Stimulated activated naive CD8-positive, alpha-beta T cell treated with anti-CD3 and anti-CD28 coated beads, Interleukin-15, amount 100 ng/mL, for 72 hours (primary cell): ENCODE results near the gene MOG.
"Not testable (repeated sequence)": the region's sequence is repeated elsewhere in the genome, so short reads cannot be mapped to it uniquely, and the experiment has no call there.

Source experiments
- ATAC-seq: fragments of 150-1000 bp; cut with Tn5 transposase; 2 replicates; pipeline ENCODE4 v1.10.0; 2021; ENCODE audit warnings: mild to moderate bottlenecking, moderate library complexity
- DNase-seq, 2 donors: peaks; one replicate each; pipeline ENCODE4 v3.0.0; 2021 to 2022
- H3K27ac Mint-ChIP-seq, 2 donors: one replicate each; pipeline ENCODE4 v1.8.0; 2022; ENCODE audit warnings: mild to moderate bottlenecking in 2 of 2, mixed read lengths in 2 of 2, moderate library complexity in 2 of 2
- H3K27me3 Mint-ChIP-seq: one replicate; pipeline ENCODE4 v1.8.0; 2022; ENCODE audit warnings: mixed read lengths
- H3K4me1 Mint-ChIP-seq: one replicate; pipeline ENCODE4 v1.8.0; 2022; ENCODE audit warnings: mild to moderate bottlenecking, mixed read lengths
- H3K4me3 Mint-ChIP-seq, 2 donors: one replicate each; pipeline ENCODE4 v1.8.0; 2022; ENCODE audit warnings: mild to moderate bottlenecking in 2 of 2, mixed read lengths in 2 of 2, moderate library complexity in 1 of 2
- H3K9me3 Mint-ChIP-seq, 2 donors: one replicate each; pipeline ENCODE4 v1.8.0; 2022; ENCODE audit warnings: mixed read lengths in 2 of 2

Gene MOG

DNA sequence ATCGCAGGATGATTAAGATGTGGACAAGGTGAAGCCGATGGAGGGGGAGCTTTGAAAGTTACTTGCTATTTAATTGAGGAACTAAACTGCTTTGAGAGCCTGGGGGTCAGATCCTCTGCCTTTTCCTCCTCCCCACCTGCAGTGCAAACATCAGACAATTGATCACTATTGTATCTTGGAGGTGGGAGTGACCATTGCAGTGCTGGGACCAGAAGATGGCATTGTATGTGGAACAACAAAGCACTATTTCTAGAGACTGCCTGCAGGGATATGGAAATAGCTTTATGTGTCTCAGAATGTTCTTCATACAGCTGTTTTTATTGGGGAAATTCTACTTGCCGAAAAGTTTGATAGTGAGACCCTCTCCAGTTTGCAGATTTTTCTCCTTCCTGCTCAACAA, 4.2 kb downstream of the MOG start:
- DNase-seq (no peak), ATAC-seq (no peak)
- Mint-ChIP-seq H3K27ac (peak overlapping the region in 1 of 2 donors; percentile 71), H3K27me3 (peaks cover 43% of the 10 kb centered on the region), H3K4me3 (no peak overlapping the region), H3K9me3 (no peaks in the 10 kb centered on the region), H3K4me1 (no peaks in the 10 kb centered on the region)

- not testable (repeated sequence) for H3K4me1 Mint-ChIP-seq, H3K4me3 Mint-ChIP-seq, ATAC-seq, H3K9me3 Mint-ChIP-seq, DNase-seq, H3K27ac Mint-ChIP-seq
- H3K27me3 Mint-ChIP-seq, result peaks cover 37% of the 10 kb centered on the region
Measured at GRCh38 chr6:29661502-29662141, 4.7 kb downstream of the MOG start.

GRCh38 chr6:29663300-29664042, 6.6 kb downstream of the MOG start:
- Mint-ChIP-seq H3K4me1 (no peaks in the 10 kb centered on the region), H3K27ac (no peak overlapping the region), H3K27me3 (peaks cover 39% of the 10 kb centered on the region), H3K4me3 (no peak overlapping the region), H3K9me3 (no peaks in the 10 kb centered on the region)
- DNase-seq, result no peak
- ATAC-seq, result no peak

DNA sequence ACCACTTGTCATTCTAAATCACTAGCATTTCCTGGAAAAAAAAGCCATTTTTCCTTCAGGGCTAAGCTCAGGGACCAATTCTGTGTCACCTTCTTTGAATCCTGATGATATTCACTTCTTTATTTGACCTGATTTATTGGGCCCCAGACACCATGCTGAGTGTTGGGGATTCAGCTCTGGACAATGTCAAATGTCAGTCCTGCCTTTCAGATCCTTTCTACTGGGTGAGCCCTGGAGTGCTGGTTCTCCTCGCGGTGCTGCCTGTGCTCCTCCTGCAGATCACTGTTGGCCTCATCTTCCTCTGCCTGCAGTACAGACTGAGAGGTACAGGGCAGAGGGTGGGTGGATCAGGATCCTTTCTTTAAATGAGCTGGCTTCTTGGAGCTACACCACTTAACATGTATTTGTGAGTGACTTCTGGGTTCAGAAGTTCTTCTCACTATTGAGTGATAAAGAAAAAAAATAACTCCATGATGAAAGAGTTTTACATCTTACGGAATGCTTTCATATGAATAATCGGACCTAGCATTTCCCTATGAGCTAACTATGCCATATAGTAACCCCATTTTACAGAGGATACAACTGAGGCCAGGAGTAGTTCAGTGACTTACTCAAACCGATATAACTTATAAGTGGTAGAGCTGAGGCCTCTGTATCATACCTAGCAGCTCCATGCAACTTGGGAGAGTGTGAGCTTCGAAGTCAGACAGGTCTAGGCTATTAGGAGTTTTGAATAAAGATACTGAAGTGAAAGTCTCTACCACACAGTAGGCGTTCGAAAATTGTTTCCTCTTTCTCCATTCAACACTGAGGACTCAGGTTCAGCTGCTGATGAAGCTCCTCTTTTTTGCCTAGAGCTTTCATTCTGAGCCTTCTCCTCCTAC, 9.3 kb downstream of the MOG start:
- Mint-ChIP-seq H3K4me1 (no peaks in the 10 kb centered on the region), H3K27ac (no peak overlapping the region), H3K9me3 (no peaks in the 10 kb centered on the region), H3K4me3 (no peak overlapping the region), H3K27me3 (peaks cover 48% of the 10 kb centered on the region)
- ATAC-seq (no peak), DNase-seq (no peak)

DNA sequence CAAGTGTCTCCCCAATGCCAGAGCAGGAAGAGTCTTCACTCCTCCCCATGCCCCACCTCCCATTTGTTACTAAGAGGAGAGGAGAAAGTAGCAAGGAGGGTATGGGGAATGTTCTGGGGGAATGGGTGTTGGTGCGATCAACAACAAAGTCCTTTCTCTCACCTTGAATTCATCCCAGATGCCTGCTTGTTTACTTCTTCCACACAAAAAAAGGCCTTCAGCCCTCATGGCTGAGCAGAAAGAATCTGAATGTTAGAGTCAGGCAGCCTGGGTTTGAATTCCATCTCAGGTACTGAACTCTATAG, 9.9 kb downstream of the MOG start:
- Mint-ChIP-seq H3K27me3 (peaks cover 47% of the 10 kb centered on the region), H3K9me3 (no peaks in the 10 kb centered on the region), H3K4me1 (no peaks in the 10 kb centered on the region), H3K27ac (no peak overlapping the region), H3K4me3 (no peak overlapping the region)
- DNase-seq (no peak), ATAC-seq (no peak)

DNA sequence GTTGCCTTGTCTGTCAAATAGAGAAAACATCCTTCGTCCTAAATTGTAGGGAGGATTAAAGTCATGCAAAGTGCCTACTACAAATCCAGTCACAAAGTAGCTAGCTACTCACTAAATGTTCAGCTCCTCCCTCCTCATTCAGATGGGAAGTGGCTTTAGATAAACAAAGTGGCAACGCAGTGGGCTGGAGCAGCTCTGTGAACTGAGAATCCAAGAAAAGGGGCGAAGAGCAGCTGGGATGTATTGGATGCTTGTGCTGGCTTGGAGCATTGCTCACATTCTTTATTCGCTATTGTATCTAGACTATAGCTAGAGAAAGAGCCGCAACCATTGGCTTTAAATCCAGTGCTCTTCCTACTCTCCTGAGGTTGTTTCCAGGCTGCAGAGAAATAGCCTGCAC, 10.3 kb downstream of the MOG start:
- Mint-ChIP-seq H3K4me3 (no peak overlapping the region), H3K9me3 (no peaks in the 10 kb centered on the region), H3K27ac (no peak overlapping the region), H3K4me1 (no peaks in the 10 kb centered on the region), H3K27me3 (peaks cover 47% of the 10 kb centered on the region)
- DNase-seq (no peak), ATAC-seq (no peak)

DNA sequence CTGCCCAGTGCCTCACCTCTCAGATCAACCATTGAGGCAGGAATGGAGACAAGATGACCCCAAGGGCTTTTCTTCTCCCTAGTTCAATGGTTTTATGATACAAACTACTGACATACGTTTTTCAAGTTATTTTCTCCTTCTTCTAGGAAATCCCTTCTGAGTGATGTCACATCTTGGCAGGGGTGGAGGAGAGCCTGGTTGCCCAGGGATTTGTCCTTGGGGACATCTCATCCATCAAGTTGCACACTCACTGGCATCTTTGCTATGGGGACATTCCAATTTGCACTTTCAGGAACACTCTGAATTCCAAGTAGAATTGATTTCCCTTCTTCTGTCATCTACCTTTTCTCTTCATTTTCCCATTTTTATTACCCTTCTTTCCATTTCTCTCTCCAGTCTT, 14.1 kb downstream of the MOG start:
- H3K4me3 Mint-ChIP-seq, result no peak overlapping the region
- H3K27me3 Mint-ChIP-seq, result peaks cover 39% of the 10 kb centered on the region
- no peak overlapping the region for H3K27ac Mint-ChIP-seq
- H3K4me1 Mint-ChIP-seq, result no peaks in the 10 kb centered on the region
- no peaks in the 10 kb centered on the region for H3K9me3 Mint-ChIP-seq
- DNase-seq (no peak), ATAC-seq (no peak)

GRCh38 chr6:29672116-29672515, 15.2 kb downstream of the MOG start:
- H3K4me1 Mint-ChIP-seq, ATAC-seq, H3K27ac Mint-ChIP-seq, DNase-seq, H3K4me3 Mint-ChIP-seq, H3K9me3 Mint-ChIP-seq: not testable (repeated sequence)
- peaks cover 39% of the 10 kb centered on the region for H3K27me3 Mint-ChIP-seq

- no peak for DNase-seq
Measured at GRCh38 chr6:29673161-29673560, 16.3 kb downstream of the MOG start.

DNA sequence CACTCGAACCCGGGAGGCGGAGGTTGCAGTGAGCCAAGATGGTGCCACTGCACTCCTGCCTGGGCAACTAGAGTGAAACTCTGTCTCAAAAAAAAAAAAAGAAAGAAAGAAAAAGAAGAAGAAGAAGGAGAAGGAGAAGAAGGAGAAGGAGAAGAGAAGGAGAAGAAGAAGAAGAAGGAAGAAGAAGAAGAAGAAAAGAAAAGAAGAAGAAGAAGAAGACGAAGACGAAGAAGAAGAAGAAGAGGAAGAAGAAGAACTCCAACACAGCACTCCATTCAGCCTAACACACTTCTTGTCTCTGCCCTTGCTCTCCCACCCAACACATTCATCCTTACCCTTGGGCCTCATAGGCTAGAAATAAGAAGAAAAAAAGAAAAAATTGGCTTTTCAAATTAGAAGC, 17.1 kb downstream of the MOG start:
- H3K27me3 Mint-ChIP-seq, result peaks cover 23% of the 10 kb centered on the region
- H3K4me3 Mint-ChIP-seq, result no peak overlapping the region
- DNase-seq, result no peak
- no peak overlapping the region for H3K27ac Mint-ChIP-seq
- H3K4me1 Mint-ChIP-seq, result peaks cover 19% of the 10 kb centered on the region
- ATAC-seq, result no peak
- no peaks in the 10 kb centered on the region for H3K9me3 Mint-ChIP-seq

More at GRCh38 chr6:29673161-29673560, 16.3 kb downstream of the MOG start:
- H3K4me1 Mint-ChIP-seq, result peaks cover 16% of the 10 kb centered on the region
- ATAC-seq, result no peak
- peaks cover 30% of the 10 kb centered on the region for H3K27me3 Mint-ChIP-seq
- no peak overlapping the region for H3K27ac Mint-ChIP-seq
- H3K9me3 Mint-ChIP-seq, result no peaks in the 10 kb centered on the region
- no peak overlapping the region for H3K4me3 Mint-ChIP-seq

DNA sequence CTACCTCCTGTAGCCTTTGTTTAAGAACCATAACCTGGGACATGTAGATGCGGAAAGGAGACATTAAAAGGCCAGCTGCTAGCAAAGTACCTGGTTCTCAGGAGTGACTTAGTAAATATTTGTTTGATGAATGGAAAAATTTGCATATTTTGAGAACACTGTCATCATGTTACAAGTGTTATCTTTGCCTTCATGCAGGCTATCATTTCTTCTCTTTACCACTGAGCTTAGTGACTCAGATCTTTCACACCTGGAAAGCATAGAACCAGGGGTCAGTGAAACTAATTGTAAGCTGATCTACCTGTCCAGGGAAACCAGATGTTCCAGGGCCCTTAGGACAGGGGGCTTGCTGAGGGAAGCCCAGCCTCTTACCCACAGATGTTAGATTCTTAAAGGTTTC, 18.7 kb downstream of the MOG start:
- Mint-ChIP-seq H3K27me3 (peaks cover 29% of the 10 kb centered on the region), H3K4me1 (peaks cover 31% of the 10 kb centered on the region), H3K27ac (no peak overlapping the region), H3K9me3 (no peaks in the 10 kb centered on the region), H3K4me3 (no peak overlapping the region)
- no peak for ATAC-seq
- DNase-seq, result no peak

DNA sequence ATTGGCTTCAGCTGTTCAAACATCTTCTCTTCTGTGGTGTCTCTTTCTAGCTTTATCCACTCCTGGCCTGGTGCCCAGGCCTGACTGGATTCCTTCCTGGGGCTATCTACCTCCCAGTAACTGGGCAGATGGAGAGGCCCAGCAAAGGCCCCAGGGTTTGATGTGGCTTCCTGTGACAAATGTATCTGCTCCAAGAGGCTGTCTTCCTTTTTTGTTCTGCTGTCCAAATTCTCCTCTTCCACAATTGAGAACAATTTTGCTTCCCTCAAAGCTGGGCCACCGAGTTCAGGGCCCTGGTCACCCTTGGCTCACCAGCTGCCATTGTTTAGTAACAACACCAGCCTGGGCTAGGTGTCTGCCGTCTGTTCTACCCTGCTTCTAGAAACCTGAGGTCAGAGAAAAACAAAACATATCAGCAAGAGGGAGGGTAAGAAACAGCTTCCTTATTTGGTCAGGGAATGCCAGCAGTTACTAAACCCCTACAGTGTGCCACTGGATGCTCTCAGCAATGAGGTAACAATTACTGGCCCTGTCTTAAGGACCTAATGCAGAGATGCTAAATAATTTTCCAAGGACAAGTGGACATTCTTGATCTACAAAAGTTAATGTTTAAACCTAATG, 20.2 kb downstream of the MOG start:
- Mint-ChIP-seq H3K9me3 (no peaks in the 10 kb centered on the region), H3K27ac (peak overlapping the region in 1 of 2 donors; percentile 78), H3K27me3 (peaks cover 24% of the 10 kb centered on the region), H3K4me1 (peaks cover 32% of the 10 kb centered on the region), H3K4me3 (no peak overlapping the region)
- no peak for DNase-seq
- no peak for ATAC-seq

DNA sequence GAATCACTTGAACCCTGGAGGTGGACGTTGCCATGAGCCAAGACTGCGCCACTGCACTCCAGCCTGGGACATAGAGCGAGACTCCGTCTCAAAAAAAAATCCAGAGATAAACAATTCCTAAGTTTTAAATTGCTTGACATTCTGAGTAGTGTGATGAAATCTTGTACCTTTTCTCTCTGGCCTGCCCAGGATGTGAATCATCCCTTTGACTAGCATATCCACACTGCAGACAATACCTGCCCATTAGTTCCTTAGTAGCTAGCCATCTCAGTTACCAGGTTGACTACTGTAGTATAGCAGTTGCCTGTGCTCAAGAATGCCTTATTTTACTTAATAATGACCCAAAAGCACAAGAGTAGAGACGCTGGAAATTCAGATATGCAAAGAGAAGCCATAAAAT, 21.2 kb downstream of the MOG start:
- Mint-ChIP-seq H3K27ac (no peak overlapping the region), H3K4me3 (no peak overlapping the region), H3K9me3 (no peaks in the 10 kb centered on the region), H3K4me1 (peaks cover 32% of the 10 kb centered on the region), H3K27me3 (peaks cover 19% of the 10 kb centered on the region)
- DNase-seq, result no peak
- peak; percentile 50 for ATAC-seq

- no peak overlapping the region for H3K27ac Mint-ChIP-seq
- H3K4me3 Mint-ChIP-seq, result peak overlapping the region; percentile 55 to 82
- H3K9me3 Mint-ChIP-seq, result no peaks in the 10 kb centered on the region
- no peak for DNase-seq
- peaks cover 39% of the 10 kb centered on the region for H3K4me1 Mint-ChIP-seq
- no peak for ATAC-seq
- peaks cover 19% of the 10 kb centered on the region for H3K27me3 Mint-ChIP-seq
Measured at GRCh38 chr6:29679962-29680361, 23.1 kb downstream of the MOG start.

- H3K9me3 Mint-ChIP-seq, result no peaks in the 10 kb centered on the region
- ATAC-seq (no peak), DNase-seq (no peak)
- H3K4me1 Mint-ChIP-seq, result peaks cover 39% of the 10 kb centered on the region
- peak overlapping the region; percentile 55 to 82 for H3K4me3 Mint-ChIP-seq
- peaks cover 19% of the 10 kb centered on the region for H3K27me3 Mint-ChIP-seq
- peak overlapping the region in 1 of 2 donors; percentile 34 for H3K27ac Mint-ChIP-seq
Measured at GRCh38 chr6:29680416-29680815, 23.5 kb downstream of the MOG start.
